HG03175 (cell line): ENCODE measurements around the gene PTGDS.

Experiments used
- ATAC-seq: cut with Tn5 transposase; IDR thresholded peaks from one replicate; pipeline ENCODE4 v1.9.1; 2021; ENCODE audit warnings: mild to moderate bottlenecking, moderate library complexity; ENCODE audit not compliant: unreplicated experiment

The PTGDS gene

DNA sequence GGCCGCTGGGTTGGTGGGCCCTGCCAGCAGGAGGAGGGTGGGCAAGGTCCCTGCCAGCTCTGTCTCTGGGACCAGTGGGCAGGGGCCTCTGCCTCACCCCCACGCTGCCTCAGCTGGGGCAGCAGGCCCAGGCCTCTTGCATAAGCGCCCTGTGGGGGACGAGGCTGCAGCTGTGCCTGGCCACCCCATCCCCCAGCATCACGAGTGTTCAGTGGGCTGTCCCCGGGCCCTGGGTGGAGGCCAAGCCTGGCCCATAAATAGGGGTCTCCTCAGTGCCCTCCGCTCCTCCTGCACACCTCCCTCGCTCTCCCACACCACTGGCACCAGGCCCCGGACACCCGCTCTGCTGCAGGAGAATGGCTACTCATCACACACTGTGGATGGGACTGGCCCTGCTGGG is at the start of gene PTGDS:
TSS of gene PTGDS (plus strand) at position 282 of the 400 bp plus-strand sequence. CDS start at position 357, 75 bp downstream.
- ATAC-seq = no peak

- no peak for ATAC-seq
These were observed 48.7 kb upstream of the PTGDS start for GRCh38 chr9:136928591-136928990.

DNA sequence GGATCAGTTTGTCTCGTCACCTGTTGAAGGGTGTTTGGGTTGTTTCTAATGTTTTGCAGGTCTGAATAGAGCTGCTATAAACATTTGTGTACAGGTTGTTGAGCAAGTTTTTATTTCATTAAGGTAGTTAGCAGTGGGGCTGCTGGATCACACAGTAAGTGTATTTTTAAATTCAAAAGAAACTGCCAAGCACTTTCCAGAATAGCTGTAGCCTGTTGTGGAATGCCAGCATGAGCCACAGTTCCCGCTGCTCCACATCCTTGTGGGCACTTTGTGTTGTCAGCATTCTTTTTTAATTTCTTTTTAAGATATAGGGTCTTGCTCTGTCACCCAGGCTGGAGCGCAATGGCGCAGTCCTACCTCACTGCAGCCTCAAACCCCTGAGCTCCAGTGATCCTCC is 47.3 kb upstream of the PTGDS start:
- no peak for ATAC-seq

DNA sequence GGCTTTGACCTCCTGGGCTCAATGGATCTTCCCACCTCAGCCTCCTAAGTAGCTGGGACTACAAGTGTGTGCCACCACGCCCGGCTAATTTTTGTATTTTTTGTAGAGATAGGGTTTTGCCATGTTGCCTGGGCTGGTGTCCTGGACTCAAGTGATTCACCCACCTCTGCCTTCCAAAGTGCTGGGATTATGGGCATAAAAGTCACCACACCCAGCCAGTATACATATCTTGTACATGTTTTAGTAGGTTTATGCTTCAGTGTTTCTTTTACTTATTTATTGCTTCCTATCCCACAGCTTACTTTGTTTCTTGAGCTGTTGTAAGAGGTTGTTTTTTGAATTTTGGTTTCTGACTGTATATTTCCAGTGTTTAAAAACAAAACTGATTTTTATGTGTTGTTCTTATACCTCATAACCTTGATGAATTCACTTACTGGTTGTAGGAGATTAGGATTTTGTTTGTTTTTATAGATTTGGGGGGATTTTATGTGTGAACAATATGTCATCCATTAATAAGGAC is 45.6 kb upstream of the PTGDS start:
- no peak for ATAC-seq

DNA sequence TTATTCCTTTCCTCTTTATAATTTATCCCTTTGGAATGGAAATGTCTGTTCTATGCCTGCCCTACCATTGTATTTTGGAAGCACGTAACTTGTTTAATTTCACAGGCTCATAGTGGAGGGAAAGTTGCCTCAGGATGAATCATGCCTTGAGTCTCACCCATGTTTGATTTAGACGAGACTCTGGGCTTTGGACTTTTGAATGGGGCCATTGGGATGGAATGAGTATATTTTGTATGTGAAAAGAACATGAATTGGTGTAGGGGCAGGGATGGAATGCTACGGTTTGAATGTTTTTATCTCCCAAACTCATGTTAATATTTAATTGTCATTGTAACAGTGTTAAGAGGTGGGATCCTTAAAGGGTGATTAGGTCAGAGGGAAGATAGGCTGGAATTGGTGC is 43.0 kb upstream of the PTGDS start:
- no peak for ATAC-seq

DNA sequence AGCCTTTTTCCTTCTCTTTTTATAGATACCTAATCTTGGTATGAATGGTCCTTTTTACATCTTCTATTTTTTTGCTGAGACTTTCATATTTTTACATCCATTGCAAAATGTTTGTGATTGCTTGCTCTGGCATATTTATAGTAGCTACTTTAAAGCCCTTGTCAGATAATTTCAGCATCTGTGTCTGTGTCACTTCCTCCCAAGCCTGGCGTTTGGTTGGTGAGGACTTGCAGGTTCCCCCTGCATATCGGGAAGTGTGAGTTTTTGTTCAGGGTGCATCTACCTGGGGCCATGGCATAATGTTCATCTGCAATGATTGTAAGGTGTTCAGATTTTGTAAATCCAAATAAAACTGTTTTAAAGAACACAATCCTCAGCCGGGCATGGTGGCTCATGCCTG is 41.7 kb upstream of the PTGDS start:
- ATAC-seq = no peak

DNA sequence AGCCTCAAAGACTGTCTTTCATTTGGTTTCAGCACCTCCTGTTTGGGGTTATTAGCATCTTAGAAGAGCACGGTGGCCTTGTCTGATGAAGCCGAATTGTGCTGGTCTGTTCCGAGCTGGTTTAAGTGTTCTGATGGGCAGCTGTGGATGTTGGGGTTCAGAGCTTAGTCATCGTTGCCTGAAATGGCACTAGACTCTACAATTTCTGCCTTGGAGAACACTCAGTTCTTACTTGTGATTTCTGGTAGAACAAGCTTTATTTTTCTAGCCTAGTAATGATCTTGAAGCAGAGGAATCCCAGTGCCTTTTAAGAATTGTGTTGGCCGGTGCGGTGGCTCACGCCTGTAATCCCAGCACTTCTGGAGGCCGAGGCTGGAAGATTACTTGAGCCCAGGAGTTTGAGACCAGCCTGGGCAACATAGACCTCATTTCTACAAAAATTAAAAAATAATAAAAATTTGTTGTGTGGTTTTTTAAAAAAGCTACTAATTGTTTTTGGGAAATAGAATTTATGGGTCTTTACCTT is 40.6 kb upstream of the PTGDS start:
- ATAC-seq = no peak

DNA sequence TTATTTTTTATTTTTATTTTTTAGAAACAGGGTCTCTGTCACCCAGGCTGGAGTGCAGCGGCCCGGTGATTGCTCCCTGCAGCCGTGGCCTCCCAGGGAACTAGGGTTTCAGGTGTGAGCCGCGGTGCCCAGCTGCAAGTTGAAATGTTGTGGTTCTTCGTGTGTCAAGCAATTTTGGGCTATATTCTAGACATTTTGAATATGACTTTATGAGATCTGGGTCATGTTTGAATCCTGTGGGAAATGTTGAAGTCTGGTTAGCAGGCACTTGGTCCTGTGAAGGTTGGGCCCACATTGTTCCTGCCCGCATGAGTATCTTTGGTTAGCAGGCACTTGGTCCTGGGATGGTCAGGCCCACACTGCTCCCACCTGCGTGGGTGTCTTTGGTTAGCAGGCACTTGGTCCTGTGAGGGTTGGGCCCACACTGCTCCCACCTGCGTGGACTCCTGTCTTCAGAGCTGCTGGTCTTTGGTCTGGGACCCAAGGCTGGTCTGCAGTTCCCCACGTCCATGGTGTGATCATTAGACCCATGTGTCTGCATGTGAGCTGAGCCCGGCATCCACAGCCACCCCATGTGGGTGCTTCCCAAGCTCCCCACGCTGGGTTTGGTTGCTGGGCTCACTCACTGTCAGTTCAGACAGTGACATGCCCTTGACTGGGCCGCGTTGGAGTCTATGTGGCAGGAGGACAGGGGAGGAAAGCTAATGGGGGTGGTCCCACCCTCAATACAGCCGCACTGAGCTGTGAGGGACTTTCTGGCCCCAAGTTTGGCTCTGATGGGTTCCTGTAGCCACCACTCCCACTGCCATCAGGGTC is 39.9 kb upstream of the PTGDS start:
- ATAC-seq = no peak

GRCh38 chr9:136939431-136939995 is 37.8 kb upstream of the PTGDS start:
- ATAC-seq = no peak

DNA sequence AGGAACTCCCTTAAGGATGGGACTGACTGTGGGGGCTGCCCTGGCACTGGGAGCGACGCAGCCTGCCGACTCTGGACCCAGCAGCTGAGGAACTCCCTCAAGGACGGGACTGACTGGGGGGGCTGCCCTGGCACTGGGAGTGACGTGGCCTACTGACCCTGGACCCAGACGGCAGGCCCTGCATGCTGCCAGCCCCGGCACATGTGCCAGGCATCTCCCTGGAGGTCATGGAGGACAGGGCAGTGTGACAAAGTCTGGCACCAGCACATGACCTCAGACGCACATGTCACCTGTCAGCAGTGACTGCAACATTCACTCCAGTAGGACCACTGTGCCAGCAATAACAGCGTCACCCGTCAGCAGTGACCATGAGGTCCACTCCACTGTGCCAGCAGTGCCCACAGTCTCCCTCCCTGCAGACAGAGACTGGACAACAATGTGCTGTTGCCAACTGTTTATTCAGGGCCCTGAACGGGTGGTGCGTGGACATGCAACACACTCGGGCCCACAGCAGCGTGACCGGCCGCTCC is 37.2 kb upstream of the PTGDS start:
- ATAC-seq = no peak

- ATAC-seq = no peak
These were observed 36.6 kb upstream of the PTGDS start for GRCh38 chr9:136940526-136941230.

GRCh38 chr9:136941231-136942111 is 35.8 kb upstream of the PTGDS start:
- no peak for ATAC-seq

- no peak for ATAC-seq
These were observed 35.0 kb upstream of the PTGDS start for GRCh38 chr9:136942112-136942880.

DNA sequence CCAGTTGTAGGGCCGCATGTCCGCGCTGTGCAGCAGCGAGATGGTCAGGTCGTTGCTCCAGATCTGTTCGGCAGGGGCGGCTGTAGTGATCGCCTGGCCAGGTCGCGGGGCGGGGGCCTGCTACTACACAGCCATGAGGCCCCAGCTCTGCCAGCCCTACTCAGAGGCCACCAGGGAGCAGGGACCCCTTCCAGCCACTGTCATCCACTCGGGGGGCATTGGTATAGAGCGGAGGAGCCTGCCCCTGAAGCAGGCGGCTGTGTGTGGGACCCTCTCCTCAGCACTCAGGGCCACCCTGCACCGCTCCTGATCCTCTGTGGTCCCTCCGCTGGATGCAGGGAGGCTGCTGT is 34.4 kb upstream of the PTGDS start:
- ATAC-seq = no peak

DNA sequence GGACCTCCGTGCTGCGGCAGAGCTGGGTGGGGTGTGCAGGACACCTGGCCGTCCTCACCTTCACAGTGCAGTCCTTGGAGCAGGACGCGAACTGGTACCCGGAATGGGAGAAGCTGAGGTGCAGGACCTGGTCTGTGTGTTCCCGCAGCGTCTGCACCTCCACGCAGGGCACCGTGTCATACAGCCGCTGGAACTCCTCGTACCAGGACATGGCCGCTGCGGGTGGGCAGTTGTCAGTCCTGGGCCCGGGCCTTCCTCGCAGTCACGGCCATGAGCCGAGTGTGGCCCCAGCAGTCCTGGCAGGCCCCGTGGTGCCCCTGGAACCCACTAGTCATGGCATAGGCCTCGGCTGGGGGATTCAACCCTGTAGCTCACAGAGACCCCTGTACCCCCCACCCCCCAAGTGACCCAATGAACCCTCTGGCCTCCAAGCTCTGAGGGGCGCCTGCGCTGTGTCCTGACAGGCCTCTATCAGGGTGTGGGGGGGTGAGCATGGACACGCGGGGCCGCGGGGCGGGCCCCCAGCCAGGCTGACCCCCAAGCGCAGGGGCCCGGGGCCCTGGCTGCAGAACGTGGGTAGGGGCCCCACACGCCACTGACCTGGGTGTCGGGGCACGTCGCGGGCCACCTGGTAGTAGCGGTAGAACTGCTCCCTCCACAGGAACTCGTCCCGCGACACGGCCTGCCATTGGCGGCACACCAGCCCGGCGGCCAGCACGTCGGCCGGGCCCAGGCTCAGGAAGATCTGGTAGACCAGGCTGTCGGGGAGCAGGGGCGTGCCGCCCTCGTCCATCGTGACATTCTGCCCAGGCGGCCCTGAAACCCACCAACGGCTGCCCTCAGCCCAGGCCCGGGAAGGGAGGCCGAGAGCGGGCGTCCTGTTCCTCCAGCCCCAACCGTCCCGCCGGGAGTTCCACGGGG is 33.8 kb upstream of the PTGDS start:
- ATAC-seq = peak; percentile 17

- peak; percentile 35 for ATAC-seq
These were observed 33.1 kb upstream of the PTGDS start for GRCh38 chr9:136944212-136944518.

DNA sequence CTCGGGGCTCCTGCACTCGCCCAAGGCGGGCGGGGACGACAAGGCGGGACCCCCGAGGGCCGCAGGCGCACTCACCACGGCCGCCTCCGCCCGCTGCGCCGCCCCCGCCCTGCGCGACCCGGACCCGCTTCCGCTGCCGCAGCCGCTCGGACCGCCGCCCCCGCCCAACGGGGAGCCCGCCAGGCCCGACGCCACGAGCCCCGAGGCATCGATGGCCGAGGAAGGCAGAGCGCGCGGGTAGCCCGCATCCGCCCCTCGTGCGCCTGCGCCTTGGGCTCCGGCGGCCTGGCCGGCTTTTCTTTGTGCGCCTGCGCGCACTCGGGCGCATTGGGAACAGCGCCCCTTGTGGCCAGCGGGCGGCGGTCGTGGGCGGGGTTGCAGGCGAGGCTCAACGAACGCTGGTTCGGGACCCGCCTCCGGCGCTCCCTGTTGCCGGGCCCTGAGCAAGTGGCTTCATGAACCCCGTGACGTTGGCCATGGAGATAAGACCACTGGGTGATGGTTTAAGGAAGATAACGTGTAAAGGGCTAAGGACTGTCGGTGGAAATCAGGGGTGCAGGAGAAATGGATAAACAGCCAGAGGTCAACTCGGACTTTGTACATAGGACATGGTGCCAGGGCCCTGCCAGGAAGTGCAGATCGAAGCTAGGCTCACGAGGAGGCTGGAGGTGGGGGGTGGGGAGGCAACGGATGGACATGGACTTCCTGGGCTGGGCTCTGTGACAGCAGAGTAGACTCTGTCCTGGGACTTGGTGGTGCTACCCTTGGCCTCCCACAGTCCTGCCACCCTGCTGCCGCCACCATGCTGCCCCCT is 32.6 kb upstream of the PTGDS start, which contains the start of the genes C8G and FBXW5:
TSS of gene C8G (plus strand) at position 725 of the 814 bp plus-strand sequence. CDS start at position 803, 78 bp downstream.
TSS of gene FBXW5 (minus strand) at position 220 of the 814 bp plus-strand sequence. CDS start 655 bp downstream, outside the sequence.
- peak; percentile 86 for ATAC-seq
